GM23338 (cell line): Measurements from ENCODE around the gene TOP1. TPM values are rescaled to one million over a fixed set of nuclear protein-coding genes. Genes with fewer than 3 reads are reported as not detected.

Experiments
- ATAC-seq: fragments of 200-7000 bp; cut with Tn5 transposase; 3 replicates; pipeline ENCODE4 v1.9.1; 2020
- DNase-seq: peaks from one replicate; pipeline ENCODE4 v3.0.0-alpha.2; 2015; ENCODE audit warnings: low spot score
- H2AFZ ChIP-seq: fragments of 200-600 bp; sonication (generic); 2 replicates; pipeline ENCODE4 v1.8.0; 2016; ENCODE audit warnings: antibody characterized with exemption, mild to moderate bottlenecking, moderate library complexity
- H3F3A ChIP-seq: fragments of 200-600 bp; sonication (generic); replicated peaks from 2 replicates; pipeline ENCODE4 v1.8.0; 2017; ENCODE audit warnings: antibody characterized with exemption, mixed run types, low read depth
- H3K27ac ChIP-seq: fragments of 200-600 bp; sonication (generic); 2 replicates; pipeline ENCODE4 v1.6.1; 2016; ENCODE audit warnings: low read depth
- H3K27me3 ChIP-seq: fragments of 200-600 bp; sonication (generic); 2 replicates; pipeline ENCODE4 v1.8.0; 2016; ENCODE audit warnings: mild to moderate bottlenecking, mixed run types, moderate library complexity; ENCODE audit not compliant: insufficient read depth
- H3K36me3 ChIP-seq: fragments of 200-600 bp; sonication (generic); 2 replicates; pipeline ENCODE4 v1.8.0; 2016; ENCODE audit warnings: mild to moderate bottlenecking; ENCODE audit not compliant: insufficient read depth
- H3K4me1 ChIP-seq: fragments of 200-600 bp; sonication (generic); 2 replicates; pipeline ENCODE4 v1.8.0; 2016; ENCODE audit warnings: mild to moderate bottlenecking, moderate library complexity; ENCODE audit not compliant: insufficient read depth
- H3K4me2 ChIP-seq: fragments of 200-600 bp; sonication (generic); 2 replicates; pipeline ENCODE4 v1.7.1; 2017; ENCODE audit warnings: mixed run types
- H3K4me3 ChIP-seq: fragments of 200-600 bp; sonication (generic); 2 replicates; pipeline ENCODE4 v1.6.1; 2016; ENCODE audit warnings: mixed run types
- H3K79me2 ChIP-seq: fragments of 200-600 bp; sonication (generic); replicated peaks from 2 replicates; pipeline ENCODE4 v1.8.0; 2017; ENCODE audit warnings: mild to moderate bottlenecking; ENCODE audit not compliant: insufficient read depth
- H3K9me2 ChIP-seq: fragments of 200-600 bp; sonication (generic); 2 replicates; pipeline ENCODE4 v1.8.0; 2017; ENCODE audit not compliant: insufficient read depth
- H4K20me1 ChIP-seq: fragments of 200-600 bp; sonication (generic); replicated peaks from 2 replicates; pipeline ENCODE4 v1.8.0; 2017; ENCODE audit warnings: mild to moderate bottlenecking; ENCODE audit not compliant: insufficient read depth
- H3K27ac Mint-ChIP-seq: 2 replicates; pipeline ENCODE4 v1.8.0; 2020; ENCODE audit warnings: inconsistent platforms, mild to moderate bottlenecking, moderate library complexity, mixed read lengths
- H3K27me3 Mint-ChIP-seq: 3 replicates; pipeline ENCODE4 v1.8.0; 2022; ENCODE audit warnings: low read depth, mild to moderate bottlenecking, moderate library complexity, mixed read lengths, inconsistent platforms; ENCODE audit not compliant: insufficient read depth, poor library complexity
- H3K36me3 Mint-ChIP-seq: 3 replicates; pipeline ENCODE4 v1.8.0; 2021; ENCODE audit warnings: low read depth, mild to moderate bottlenecking, inconsistent platforms, moderate library complexity, mixed read lengths
- H3K4me1 Mint-ChIP-seq: 3 replicates; pipeline ENCODE4 v1.8.0; 2020; ENCODE audit warnings: mild to moderate bottlenecking, inconsistent platforms, mixed read lengths
- H3K4me3 Mint-ChIP-seq: 3 replicates; pipeline ENCODE4 v1.8.0; 2021; ENCODE audit warnings: moderate library complexity, mild to moderate bottlenecking, inconsistent platforms, mixed read lengths
- H3K9me3 Mint-ChIP-seq: 3 replicates; pipeline ENCODE4 v1.8.0; 2020; ENCODE audit warnings: moderate library complexity, mild to moderate bottlenecking, inconsistent platforms, mixed read lengths
- CREB1 ChIP-seq: fragments of 250-450 bp; sonication (Bioruptor Pico); IDR thresholded peaks from 2 replicates; pipeline ENCODE4 v1.5.0; 2020; ENCODE audit warnings: low read depth, mild to moderate bottlenecking, moderate library complexity
- ETS1 ChIP-seq: IDR thresholded peaks from 2 replicates; pipeline ENCODE4 v1.6.1; 2016; ENCODE audit warnings: antibody characterized with exemption
- EZH2 ChIP-seq: fragments of 200-600 bp; sonication (generic); IDR thresholded peaks from one replicate; pipeline ENCODE4 v1.8.0; 2017; ENCODE audit warnings: antibody characterized with exemption, mild to moderate bottlenecking, low read depth; ENCODE audit not compliant: unreplicated experiment
- EZH2phosphoT487 ChIP-seq: fragments of 200-600 bp; sonication (generic); IDR thresholded peaks from one replicate; pipeline ENCODE4 v1.8.1; 2018; ENCODE audit warnings: antibody characterized with exemption; ENCODE audit not compliant: unreplicated experiment
- JUNB ChIP-seq: IDR thresholded peaks from one replicate; pipeline ENCODE4 v1.6.1; 2016; ENCODE audit warnings: antibody characterized with exemption; ENCODE audit not compliant: unreplicated experiment
- NANOG ChIP-seq: IDR thresholded peaks from 2 replicates; pipeline ENCODE4 v1.6.1; 2016; ENCODE audit warnings: antibody characterized with exemption, borderline replicate concordance
- POLR2AphosphoS5 ChIP-seq: IDR thresholded peaks from 2 replicates; pipeline ENCODE4 v1.6.1; 2016; ENCODE audit warnings: antibody characterized with exemption, low read depth
- REST ChIP-seq: IDR thresholded peaks from one replicate; pipeline ENCODE4 v1.6.1; 2018; ENCODE audit warnings: antibody characterized with exemption; ENCODE audit not compliant: unreplicated experiment
- STAT1 ChIP-seq: IDR thresholded peaks from one replicate; pipeline ENCODE4 v1.6.1; 2016; ENCODE audit warnings: antibody characterized with exemption; ENCODE audit not compliant: unreplicated experiment
- ZNF114 ChIP-seq: fragments of 250-450 bp; sonication (Bioruptor Pico); IDR thresholded peaks from 2 replicates; pipeline ENCODE4 v1.5.0; 2020; ENCODE audit warnings: mild to moderate bottlenecking, moderate library complexity
- ZNF331 ChIP-seq: fragments of 250-450 bp; sonication (Bioruptor Pico); IDR thresholded peaks from 2 replicates; pipeline ENCODE4 v1.5.0; 2020; ENCODE audit warnings: low read depth, mild to moderate bottlenecking, moderate library complexity
- ZNF462 ChIP-seq: fragments of 250-450 bp; sonication (Bioruptor Pico); IDR thresholded peaks from 2 replicates; pipeline ENCODE4 v1.5.0; 2020; ENCODE audit warnings: mild to moderate bottlenecking, moderate library complexity
- polyA plus RNA-seq: library from polyadenylated mRNA; unstranded; fragments of >200 nt; fragmentation: Nextera tagmentation; extraction: Ambion mirVana; gene quantifications from 2 replicates; pipeline ENCODE4 v1.2.1, GENCODE V29; 2016
- total RNA-seq: library from RNA; depleted of rRNA; stranded (reverse); fragments of >200 nt; shearing (Covaris generic); gene quantifications from 2 replicates; pipeline ENCODE4 v1.2.3, GENCODE V29; 2014

Gene TOP1
- total and polyA plus RNA-seq, 2 experiments from 2014 or later: 62.4 to 101 TPM

- H3F3A ChIP-seq: no peaks in the 10 kb centered on the region
- H3K9me2 ChIP-seq: no peaks in the 10 kb centered on the region
- H3K36me3 ChIP-seq: no peaks in the 10 kb centered on the region
- no peak overlapping the region for H2AFZ ChIP-seq
- H3K27ac Mint-ChIP-seq: no peak overlapping the region; the same call in 1 of the 2 replicates
- H4K20me1 ChIP-seq: peaks cover 69% of the 10 kb centered on the region
- H3K9me3 Mint-ChIP-seq: no peaks in the 10 kb centered on the region
- no peak overlapping the region for H3K27ac ChIP-seq
- peak overlapping the region; percentile 43 for H3K4me3 Mint-ChIP-seq
- H3K79me2 ChIP-seq: peaks cover 99% of the 10 kb centered on the region
- TF ChIP-seq REST: no peak
- no peak for TF ChIP-seq EZH2
- no peak for TF ChIP-seq STAT1
- TF ChIP-seq ETS1: no peak
- no peak for TF ChIP-seq EZH2phosphoT487
- no peak for TF ChIP-seq POLR2AphosphoS5
- TF ChIP-seq JUNB: no peak
- no peak for TF ChIP-seq NANOG
- TF ChIP-seq ZNF114: no peak
- TF ChIP-seq CREB1 (CRISPR knock-in tag): no peak
- TF ChIP-seq ZNF331 (CRISPR knock-in tag): no peak
- no peak for TF ChIP-seq ZNF462 (CRISPR knock-in tag)
- no peaks in the 10 kb centered on the region for H3K27me3 ChIP-seq
- DNase-seq: peak; percentile 53
- no peak overlapping the region for H3K4me3 ChIP-seq
- H3K4me1 Mint-ChIP-seq: peaks cover 74% of the 10 kb centered on the region
- peaks cover 7% of the 10 kb centered on the region for H3K27me3 Mint-ChIP-seq
- peak; percentile 70 for ATAC-seq
- H3K36me3 Mint-ChIP-seq: peaks cover 3% of the 10 kb centered on the region; the same call in 1 of the 3 replicates
- peaks cover 56% of the 10 kb centered on the region for H3K4me1 ChIP-seq
- H3K4me2 ChIP-seq: peak overlapping the region; percentile 69
These were observed 18.8 kb downstream of the TOP1 start for GRCh38 chr20:41047279-41047974.
